ENCODE results near the gene ALS2. TPM values are rescaled to one million over a fixed set of nuclear protein-coding genes. Genes with fewer than 3 reads are reported as not detected.

The ALS2 gene
- total and polyA plus RNA-seq, 4 donors, result 21.7 to 42.1 (median 27.9) TPM

DNA sequence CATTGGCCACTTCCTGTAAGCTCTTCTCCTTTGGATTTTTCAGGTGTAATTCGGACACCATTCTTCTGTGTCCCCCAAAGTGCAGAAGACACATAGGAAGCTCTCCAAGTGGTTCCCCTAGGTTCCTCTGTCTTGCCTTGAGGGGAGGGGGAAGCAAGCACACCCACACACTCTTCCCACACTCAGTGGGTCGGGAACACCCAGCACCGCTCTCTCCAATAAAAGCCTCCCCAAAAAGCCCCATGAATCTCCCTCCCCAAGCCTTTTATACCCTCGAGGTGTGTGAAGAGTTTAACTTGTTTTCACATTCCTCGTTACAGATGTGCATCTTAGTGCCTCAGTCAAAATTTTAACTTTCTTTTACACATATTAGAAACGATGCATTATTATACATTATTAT is 127.5 kb downstream of the ALS2 start:
- H3K4me3 ChIP-seq (ENCODE audit: low read depth, low read length), result no peak overlapping the region
- no peaks in the 10 kb centered on the region for H3K27me3 ChIP-seq (ENCODE audit: control insufficient read depth, insufficient read depth, low read length)
- H3K4me1 ChIP-seq (ENCODE audit: control insufficient read depth, insufficient read depth, low read length), result no peaks in the 10 kb centered on the region
- H3K36me3 ChIP-seq (ENCODE audit: control insufficient read depth, insufficient read depth, low read length), result no peaks in the 10 kb centered on the region
- DNase-seq (ENCODE audit: low read depth in 4 of 6, low spot score in 6 of 6), result no peak
- no peak overlapping the region for H3K27ac ChIP-seq (ENCODE audit: low read depth, low read length)
- WGBS (ENCODE audit: insufficient coverage), result no CpG with 5 or more reads among the region's 6 CpGs
- no peaks in the 10 kb centered on the region for H3K9me3 ChIP-seq (ENCODE audit: control insufficient read depth, insufficient read depth, low read length)

Small RNA genes within 50 kb of the gene (small RNA-seq; reads per million reads assigned to genes)
- not detected for gene RF00019 (ENCODE audit: low replicate concordance)
- not detected for gene UBE2V1P11 (ENCODE audit: low replicate concordance)

Other genes starting within 250 kb of the ALS2 start
- 10 to 100 TPM; 45.3 to 55.4 TPM for gene TMEM237, start 137.4 kb downstream of the ALS2 start, total RNA-seq
- gene TMEM237, start 137.4 kb downstream of the ALS2 start, polyA plus RNA-seq (ENCODE audit: insufficient read length in 2 of 2), result 10 to 100 TPM; 44.9 to 47.2 TPM
- gene MPP4, start 82.3 kb downstream of the ALS2 start, total RNA-seq, result under 1 TPM; 0.22 to 0.89 TPM
- gene MPP4, start 82.3 kb downstream of the ALS2 start, polyA plus RNA-seq (ENCODE audit: insufficient read length in 2 of 2), result under 1 TPM; 0.22 to 0.33 TPM
- under 1 TPM; 0.50 to 0.55 TPM for gene CDK15, start 25.6 kb upstream of the ALS2 start, total RNA-seq
- under 1 TPM; 0.22 to 0.30 TPM for gene CDK15, start 25.6 kb upstream of the ALS2 start, polyA plus RNA-seq (ENCODE audit: insufficient read length in 2 of 2)

All from spinal cord (tissue), 10 donors.